WTC11 (cell line): Measurements from ENCODE around the gene NFIC. TPM values are rescaled to one million over a fixed set of nuclear protein-coding genes. Genes with fewer than 3 reads are reported as not detected.
"Not testable (repeated sequence)": the region's sequence is repeated elsewhere in the genome, so short reads cannot be mapped to it uniquely, and the experiment has no call there.

Experiments used
- ATAC-seq: fragments of 200-7000 bp; cut with Tn5 transposase; 2 replicates; pipeline ENCODE4 v1.10.0; 2021; ENCODE audit warnings: mild to moderate bottlenecking, moderate library complexity
- CTCF ChIA-PET: fragments of 300-600 bp; sonication (Branson Sonifier 250); formaldehyde crosslinking; loops from one replicate; lab custom pipeline; 2021; ENCODE audit warnings: antibody characterized with exemption; lab: Charles Lee
- POLR2A ChIA-PET: fragments of 350-600 bp; sonication (Branson Sonifier 250); formaldehyde crosslinking; loops from one replicate; lab custom pipeline; 2021; ENCODE audit warnings: antibody characterized with exemption; lab: Charles Lee
- DNase-seq: peaks from one replicate; pipeline ENCODE4 v3.0.0; 2021; ENCODE audit warnings: low spot score
- H3K27ac Mint-ChIP-seq: 2 replicates; pipeline ENCODE4 v1.8.0; 2021; ENCODE audit warnings: mixed read lengths
- H3K27me3 Mint-ChIP-seq: 2 replicates; pipeline ENCODE4 v1.8.0; 2021; ENCODE audit warnings: low read depth, mild to moderate bottlenecking, moderate library complexity, mixed read lengths
- H3K36me3 Mint-ChIP-seq: 2 replicates; pipeline ENCODE4 v1.8.0; 2021; ENCODE audit warnings: mixed read lengths
- H3K4me1 Mint-ChIP-seq: 2 replicates; pipeline ENCODE4 v1.8.0; 2022; ENCODE audit warnings: mixed read lengths
- H3K4me3 Mint-ChIP-seq: 2 replicates; pipeline ENCODE4 v1.8.0; 2021; ENCODE audit warnings: mild to moderate bottlenecking, moderate library complexity, mixed read lengths
- H3K9me3 Mint-ChIP-seq: 2 replicates; pipeline ENCODE4 v1.8.0; 2021; ENCODE audit warnings: mixed read lengths
- EMX1 ChIP-seq: fragments of 250-450 bp; sonication (Bioruptor Pico); IDR thresholded peaks from 2 replicates; pipeline ENCODE4 v1.8.0; 2021; ENCODE audit warnings: mild to moderate bottlenecking
- FOXP4 ChIP-seq: sonication (generic); formaldehyde crosslinking; IDR thresholded peaks from 2 replicates; pipeline ENCODE4 v1.8.0; 2022; ENCODE audit warnings: mild to moderate bottlenecking, missing genetic modification reagents
- GRHL2 ChIP-seq: fragments of 250-450 bp; sonication (Bioruptor Pico); IDR thresholded peaks from 2 replicates; pipeline ENCODE4 v1.8.0; 2022; ENCODE audit warnings: mild to moderate bottlenecking, moderate library complexity; ENCODE audit not compliant: insufficient replicate concordance, severe bottlenecking
- NR2C2 ChIP-seq: sonication (generic); formaldehyde crosslinking; IDR thresholded peaks from 2 replicates; pipeline ENCODE4 v1.8.0; 2022; ENCODE audit warnings: mild to moderate bottlenecking, missing genetic modification reagents
- SP1 ChIP-seq: sonication (generic); formaldehyde crosslinking; conservative IDR thresholded peaks from 2 replicates; pipeline ENCODE4 v1.8.1; 2022; ENCODE audit warnings: missing genetic modification reagents
- ZBTB21 ChIP-seq: sonication (generic); formaldehyde crosslinking; IDR thresholded peaks from 2 replicates; pipeline ENCODE4 v1.8.1; 2023; ENCODE audit warnings: mild to moderate bottlenecking, missing genetic modification reagents, borderline replicate concordance
- ZMAT4 ChIP-seq: fragments of 250-450 bp; sonication (Bioruptor Pico); IDR thresholded peaks from 2 replicates; pipeline ENCODE4 v1.9.0; 2021; ENCODE audit warnings: mild to moderate bottlenecking
- ZNF219 ChIP-seq: sonication (generic); formaldehyde crosslinking; IDR thresholded peaks from 2 replicates; pipeline ENCODE4 v1.8.0; 2023; ENCODE audit warnings: missing genetic modification reagents, mild to moderate bottlenecking, borderline replicate concordance
- ZNF281 ChIP-seq: sonication (generic); formaldehyde crosslinking; IDR thresholded peaks from 2 replicates; pipeline ENCODE4 v1.8.0; 2023; ENCODE audit warnings: mild to moderate bottlenecking, missing genetic modification reagents
- ZNF423 ChIP-seq: fragments of 250-450 bp; sonication (Bioruptor Pico); IDR thresholded peaks from 2 replicates; pipeline ENCODE4 v2.1.2; 2022; ENCODE audit warnings: mild to moderate bottlenecking, moderate library complexity
- ZNF671 ChIP-seq: fragments of 250-450 bp; sonication (Bioruptor Pico); IDR thresholded peaks from 2 replicates; pipeline ENCODE4 v1.8.0; 2021; ENCODE audit warnings: mild to moderate bottlenecking
- total RNA-seq: library from RNA; stranded (reverse); gene quantifications from 3 replicates; pipeline ENCODE4 v1.2.3, GENCODE V29; 2021
- TF ChIP-seq, protein P1 (sequence below): fragments of 200-600 bp; IDR thresholded peaks from 2 replicates; pipeline ENCODE4 v1.8.0; 2022; ENCODE audit warnings: antibody characterized with exemption
- TF ChIP-seq, protein P2 (sequence below): sonication (generic); formaldehyde crosslinking; IDR thresholded peaks from 2 replicates; pipeline ENCODE4 v1.8.1; 2022; ENCODE audit warnings: low read depth, mild to moderate bottlenecking, moderate library complexity, missing genetic modification reagents, borderline replicate concordance
- TF ChIP-seq, protein P3 (sequence below): sonication (generic); formaldehyde crosslinking; IDR thresholded peaks from 2 replicates; pipeline ENCODE4 v1.8.1; 2022; ENCODE audit warnings: mild to moderate bottlenecking, missing genetic modification reagents, moderate library complexity, borderline replicate concordance
- TF ChIP-seq, protein P4 (sequence below): sonication (generic); formaldehyde crosslinking; IDR thresholded peaks from 2 replicates; pipeline ENCODE4 v1.8.1; 2023; ENCODE audit warnings: mild to moderate bottlenecking, moderate library complexity, missing genetic modification reagents
- TF ChIP-seq, protein P5 (sequence below): sonication (generic); formaldehyde crosslinking; IDR thresholded peaks from 2 replicates; pipeline ENCODE4 v1.8.0; 2022; ENCODE audit warnings: mild to moderate bottlenecking, missing genetic modification reagents

The NFIC gene
- total RNA-seq, 1 experiment from 2014 or later: 3.5 TPM

GRCh38 chr19:3334749-3335430, 31.5 kb upstream of the NFIC start:
- H3K9me3 Mint-ChIP-seq, POLR2A ChIA-PET, DNase-seq, H3K36me3 Mint-ChIP-seq, H3K4me1 Mint-ChIP-seq, H3K4me3 Mint-ChIP-seq, ATAC-seq, H3K27ac Mint-ChIP-seq: not testable (repeated sequence)
- CTCF ChIA-PET: interaction anchor here (0.7 to 4.9 kb wide), 6 partner anchors 8 to 243 kb away, joined by 3 to 21 read pairs (median 5); no protein-coding TSS in a partner anchor
- H3K27me3 Mint-ChIP-seq: peaks cover 40% of the 10 kb centered on the region

GRCh38 chr19:3335431-3336350, 30.7 kb upstream of the NFIC start:
- no peak overlapping the region for H3K27ac Mint-ChIP-seq
- ATAC-seq (no peak), DNase-seq (no peak)
- peaks cover 41% of the 10 kb centered on the region for H3K27me3 Mint-ChIP-seq
- ChIA-PET POLR2A (no interaction called here), CTCF (interaction anchor here (0.7 to 4.9 kb wide), 6 partner anchors 9 to 149 kb away, joined by 3 to 21 read pairs (median 6); no protein-coding TSS in a partner anchor)
- no peak overlapping the region for H3K4me3 Mint-ChIP-seq
- TF ChIP-seq ZMAT4 (CRISPR knock-in tag): no peak
- no peak for TF ChIP-seq ZNF423 (CRISPR knock-in tag)
- no peak for TF ChIP-seq ZNF671 (CRISPR knock-in tag)
- no peak for TF ChIP-seq SP1 (CRISPR knock-in tag)
- TF ChIP-seq GRHL2: no peak
- no peak for TF ChIP-seq NR2C2 (CRISPR knock-in tag)
- TF ChIP-seq, protein P1, sequence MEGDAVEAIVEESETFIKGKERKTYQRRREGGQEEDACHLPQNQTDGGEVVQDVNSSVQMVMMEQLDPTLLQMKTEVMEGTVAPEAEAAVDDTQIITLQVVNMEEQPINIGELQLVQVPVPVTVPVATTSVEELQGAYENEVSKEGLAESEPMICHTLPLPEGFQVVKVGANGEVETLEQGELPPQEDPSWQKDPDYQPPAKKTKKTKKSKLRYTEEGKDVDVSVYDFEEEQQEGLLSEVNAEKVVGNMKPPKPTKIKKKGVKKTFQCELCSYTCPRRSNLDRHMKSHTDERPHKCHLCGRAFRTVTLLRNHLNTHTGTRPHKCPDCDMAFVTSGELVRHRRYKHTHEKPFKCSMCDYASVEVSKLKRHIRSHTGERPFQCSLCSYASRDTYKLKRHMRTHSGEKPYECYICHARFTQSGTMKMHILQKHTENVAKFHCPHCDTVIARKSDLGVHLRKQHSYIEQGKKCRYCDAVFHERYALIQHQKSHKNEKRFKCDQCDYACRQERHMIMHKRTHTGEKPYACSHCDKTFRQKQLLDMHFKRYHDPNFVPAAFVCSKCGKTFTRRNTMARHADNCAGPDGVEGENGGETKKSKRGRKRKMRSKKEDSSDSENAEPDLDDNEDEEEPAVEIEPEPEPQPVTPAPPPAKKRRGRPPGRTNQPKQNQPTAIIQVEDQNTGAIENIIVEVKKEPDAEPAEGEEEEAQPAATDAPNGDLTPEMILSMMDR: no peak
- TF ChIP-seq ZBTB21 (CRISPR knock-in tag): no peak
- H3K9me3 Mint-ChIP-seq: no peaks in the 10 kb centered on the region
- H3K4me1 Mint-ChIP-seq: no peaks in the 10 kb centered on the region
- no peaks in the 10 kb centered on the region for H3K36me3 Mint-ChIP-seq

GRCh38 chr19:3336351-3336679, 30.1 kb upstream of the NFIC start:
- no peaks in the 10 kb centered on the region for H3K4me1 Mint-ChIP-seq
- no peaks in the 10 kb centered on the region for H3K36me3 Mint-ChIP-seq
- ChIA-PET POLR2A (no interaction called here), CTCF (interaction anchor here (1.0 to 4.9 kb wide), 2 partner anchors 12 to 93 kb away, joined by 4 to 21 read pairs; no protein-coding TSS in a partner anchor)
- H3K4me3 Mint-ChIP-seq: no peak overlapping the region
- no peak overlapping the region for H3K27ac Mint-ChIP-seq
- ATAC-seq (no peak), DNase-seq (no peak)
- H3K9me3 Mint-ChIP-seq: no peaks in the 10 kb centered on the region
- H3K27me3 Mint-ChIP-seq: peaks cover 34% of the 10 kb centered on the region
- TF ChIP-seq ZNF281 (no peak), FOXP4 (CRISPR knock-in tag) (no peak), EMX1 (no peak), ZNF219 (CRISPR knock-in tag) (no peak)
- TF ChIP-seq, protein P2, sequence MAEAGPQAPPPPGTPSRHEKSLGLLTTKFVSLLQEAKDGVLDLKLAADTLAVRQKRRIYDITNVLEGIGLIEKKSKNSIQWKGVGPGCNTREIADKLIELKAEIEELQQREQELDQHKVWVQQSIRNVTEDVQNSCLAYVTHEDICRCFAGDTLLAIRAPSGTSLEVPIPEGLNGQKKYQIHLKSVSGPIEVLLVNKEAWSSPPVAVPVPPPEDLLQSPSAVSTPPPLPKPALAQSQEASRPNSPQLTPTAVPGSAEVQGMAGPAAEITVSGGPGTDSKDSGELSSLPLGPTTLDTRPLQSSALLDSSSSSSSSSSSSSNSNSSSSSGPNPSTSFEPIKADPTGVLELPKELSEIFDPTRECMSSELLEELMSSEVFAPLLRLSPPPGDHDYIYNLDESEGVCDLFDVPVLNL (CRISPR knock-in tag): no peak
- TF ChIP-seq, protein P3, sequence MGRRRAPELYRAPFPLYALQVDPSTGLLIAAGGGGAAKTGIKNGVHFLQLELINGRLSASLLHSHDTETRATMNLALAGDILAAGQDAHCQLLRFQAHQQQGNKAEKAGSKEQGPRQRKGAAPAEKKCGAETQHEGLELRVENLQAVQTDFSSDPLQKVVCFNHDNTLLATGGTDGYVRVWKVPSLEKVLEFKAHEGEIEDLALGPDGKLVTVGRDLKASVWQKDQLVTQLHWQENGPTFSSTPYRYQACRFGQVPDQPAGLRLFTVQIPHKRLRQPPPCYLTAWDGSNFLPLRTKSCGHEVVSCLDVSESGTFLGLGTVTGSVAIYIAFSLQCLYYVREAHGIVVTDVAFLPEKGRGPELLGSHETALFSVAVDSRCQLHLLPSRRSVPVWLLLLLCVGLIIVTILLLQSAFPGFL (CRISPR knock-in tag): no peak
- TF ChIP-seq, protein P4, sequence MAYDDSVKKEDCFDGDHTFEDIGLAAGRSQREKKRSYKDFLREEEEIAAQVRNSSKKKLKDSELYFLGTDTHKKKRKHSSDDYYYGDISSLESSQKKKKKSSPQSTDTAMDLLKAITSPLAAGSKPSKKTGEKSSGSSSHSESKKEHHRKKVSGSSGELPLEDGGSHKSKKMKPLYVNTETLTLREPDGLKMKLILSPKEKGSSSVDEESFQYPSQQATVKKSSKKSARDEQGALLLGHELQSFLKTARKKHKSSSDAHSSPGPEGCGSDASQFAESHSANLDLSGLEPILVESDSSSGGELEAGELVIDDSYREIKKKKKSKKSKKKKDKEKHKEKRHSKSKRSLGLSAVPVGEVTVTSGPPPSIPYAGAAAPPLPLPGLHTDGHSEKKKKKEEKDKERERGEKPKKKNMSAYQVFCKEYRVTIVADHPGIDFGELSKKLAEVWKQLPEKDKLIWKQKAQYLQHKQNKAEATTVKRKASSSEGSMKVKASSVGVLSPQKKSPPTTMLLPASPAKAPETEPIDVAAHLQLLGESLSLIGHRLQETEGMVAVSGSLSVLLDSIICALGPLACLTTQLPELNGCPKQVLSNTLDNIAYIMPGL (CRISPR knock-in tag): no peak
- TF ChIP-seq, protein P5, sequence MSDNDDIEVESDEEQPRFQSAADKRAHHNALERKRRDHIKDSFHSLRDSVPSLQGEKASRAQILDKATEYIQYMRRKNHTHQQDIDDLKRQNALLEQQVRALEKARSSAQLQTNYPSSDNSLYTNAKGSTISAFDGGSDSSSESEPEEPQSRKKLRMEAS: no peak
